HG03342 (cell line): ENCODE data around the gene CCDC54.
"Not testable (repeated sequence)": the region's sequence is repeated elsewhere in the genome, so short reads cannot be mapped to it uniquely, and the experiment has no call there.

Experiments
- ATAC-seq: cut with Tn5 transposase; IDR thresholded peaks from one replicate; pipeline ENCODE4 v1.9.1; 2021; ENCODE audit warnings: mild to moderate bottlenecking, moderate library complexity; ENCODE audit not compliant: unreplicated experiment

Gene CCDC54

GRCh38 chr3:107377151-107377550 lies at the start of gene CCDC54:
TSS of gene CCDC54 (plus strand) at chr3:107377439. CDS start at chr3:107377588, 149 bp downstream.
- no peak for ATAC-seq

GRCh38 chr3:107328069-107328468 lies 49.2 kb upstream of the CCDC54 start:
- no peak for ATAC-seq

GRCh38 chr3:107329088-107329487 lies 48.2 kb upstream of the CCDC54 start:
- ATAC-seq, result no peak

- not testable (repeated sequence) for ATAC-seq
Measured at GRCh38 chr3:107339690-107340089, 37.5 kb upstream of the CCDC54 start.

GRCh38 chr3:107344722-107345121 lies 32.5 kb upstream of the CCDC54 start:
- no peak for ATAC-seq

- ATAC-seq, result no peak
Measured at GRCh38 chr3:107345822-107346405, 31.3 kb upstream of the CCDC54 start.

- no peak for ATAC-seq
Measured at GRCh38 chr3:107346564-107346963, 30.7 kb upstream of the CCDC54 start.

GRCh38 chr3:107347751-107348150 lies 29.5 kb upstream of the CCDC54 start:
- no peak for ATAC-seq

GRCh38 chr3:107356706-107357105 lies 20.5 kb upstream of the CCDC54 start:
- no peak for ATAC-seq

- no peak for ATAC-seq
Measured at GRCh38 chr3:107361633-107362032, 15.6 kb upstream of the CCDC54 start.

GRCh38 chr3:107365051-107365450 lies 12.2 kb upstream of the CCDC54 start:
- no peak for ATAC-seq

GRCh38 chr3:107366766-107367165 lies 10.5 kb upstream of the CCDC54 start:
- ATAC-seq, result no peak

- ATAC-seq, result no peak
Measured at GRCh38 chr3:107367353-107367752, 9.9 kb upstream of the CCDC54 start.

- ATAC-seq, result no peak
Measured at GRCh38 chr3:107368654-107369398, 8.4 kb upstream of the CCDC54 start.

- no peak for ATAC-seq
Measured at GRCh38 chr3:107369791-107370190, 7.4 kb upstream of the CCDC54 start.

- no peak for ATAC-seq
Measured at GRCh38 chr3:107370907-107371306, 6.3 kb upstream of the CCDC54 start.

- ATAC-seq, result no peak
Measured at GRCh38 chr3:107372506-107372905, 4.7 kb upstream of the CCDC54 start.

- ATAC-seq, result no peak
Measured at GRCh38 chr3:107373896-107374295, 3.3 kb upstream of the CCDC54 start.

GRCh38 chr3:107375682-107376081 lies 1.6 kb upstream of the CCDC54 start:
- no peak for ATAC-seq

- ATAC-seq, result no peak
Measured at GRCh38 chr3:107382631-107383030, 5.4 kb downstream of the CCDC54 start.

GRCh38 chr3:107384428-107384827 lies 7.2 kb downstream of the CCDC54 start:
- no peak for ATAC-seq

GRCh38 chr3:107384907-107385306 lies 7.7 kb downstream of the CCDC54 start:
- no peak for ATAC-seq

GRCh38 chr3:107387555-107387954 lies 10.3 kb downstream of the CCDC54 start:
- no peak for ATAC-seq
